Hematopoietic multipotent progenitor cell treated with erythropoietin and hydrocortisone succinate and interleukin-3 and kit ligand, for 8 days (in vitro differentiated cells): ENCODE results near the gene AP2B1.
"Not testable (repeated sequence)": the region's sequence is repeated elsewhere in the genome, so short reads cannot be mapped to it uniquely, and the experiment has no call there.

ENCODE experiments used
- DNase-seq: peaks from one replicate; pipeline ENCODE4 v3.0.0-alpha.2; 2015

AP2B1 gene

DNA sequence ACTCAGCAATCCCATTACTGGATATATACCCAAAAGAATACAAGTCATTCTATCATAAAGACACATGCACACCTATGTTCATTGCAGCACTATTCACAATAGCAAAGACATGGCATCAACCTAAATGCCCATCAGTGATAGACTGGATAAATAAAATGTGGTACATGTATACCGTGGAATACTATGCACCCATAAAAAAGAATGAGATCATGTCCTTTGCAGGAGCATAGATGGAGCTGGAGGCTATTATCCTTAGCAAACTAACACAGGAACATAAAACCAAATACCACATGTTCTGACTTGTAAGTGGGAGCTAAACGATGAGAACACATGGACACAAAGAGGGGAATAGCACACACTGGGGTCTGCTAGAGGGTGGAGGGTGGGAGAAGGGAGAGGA is 116.2 kb downstream of the AP2B1 start:
- not testable (repeated sequence) for DNase-seq

DNA sequence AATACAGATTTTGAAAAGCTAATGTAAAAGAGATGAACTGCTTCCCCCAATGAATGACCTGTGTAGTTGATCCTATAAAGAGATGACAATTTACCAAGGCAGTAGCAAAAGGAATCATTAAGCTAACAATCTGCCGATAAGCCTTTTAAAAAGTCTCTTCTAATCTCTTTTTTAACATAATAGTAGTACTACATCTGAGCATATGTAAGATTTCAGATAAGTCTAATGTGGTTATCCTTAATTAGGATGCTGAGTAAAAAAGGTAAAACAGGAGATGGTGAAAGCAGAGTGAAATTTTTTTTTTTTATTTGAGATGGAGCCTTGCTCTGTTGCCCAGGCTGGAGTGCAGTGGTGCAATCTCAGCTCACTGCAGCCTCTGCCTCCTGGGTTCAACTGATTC is 118.1 kb downstream of the AP2B1 start:
- DNase-seq = no peak

DNA sequence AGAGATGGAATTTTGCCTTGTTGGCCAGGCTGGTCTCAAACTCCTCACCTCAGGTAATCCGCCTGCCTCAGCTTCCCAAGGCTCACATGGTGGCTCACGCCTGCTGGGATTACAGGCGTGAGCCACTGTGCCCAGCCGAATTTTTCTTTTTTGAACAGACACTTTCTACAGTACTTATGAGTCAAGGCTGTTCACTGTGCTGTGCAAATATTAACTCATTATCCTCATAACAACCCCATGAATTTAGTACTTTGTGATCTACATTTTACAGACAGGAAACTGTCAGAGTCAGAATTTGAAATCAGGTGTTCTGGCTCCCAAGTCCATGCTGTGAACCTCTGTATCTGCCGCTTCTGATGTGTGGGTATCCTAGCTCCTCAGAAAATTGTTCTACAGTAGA is 118.6 kb downstream of the AP2B1 start:
- DNase-seq = no peak

DNA sequence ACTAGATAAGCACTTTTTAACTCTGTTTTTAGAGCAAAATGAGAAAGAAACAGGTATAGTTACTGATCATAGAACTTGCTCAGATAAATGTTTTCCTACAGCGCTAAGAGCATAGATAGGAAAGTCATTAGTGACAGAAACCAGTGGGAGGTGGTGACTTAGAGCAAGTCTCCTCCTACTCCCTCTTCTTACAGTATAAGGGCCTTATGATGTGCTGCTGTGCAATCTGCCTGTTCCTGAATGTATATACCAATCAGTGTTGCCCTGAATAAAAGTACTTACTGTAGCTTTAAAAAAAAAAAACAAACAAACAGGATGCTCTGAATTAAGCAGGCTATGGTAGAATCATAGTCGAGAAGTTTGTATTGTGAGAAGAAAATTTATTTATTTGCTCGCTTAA is 121.0 kb downstream of the AP2B1 start:
- no peak for DNase-seq

DNA sequence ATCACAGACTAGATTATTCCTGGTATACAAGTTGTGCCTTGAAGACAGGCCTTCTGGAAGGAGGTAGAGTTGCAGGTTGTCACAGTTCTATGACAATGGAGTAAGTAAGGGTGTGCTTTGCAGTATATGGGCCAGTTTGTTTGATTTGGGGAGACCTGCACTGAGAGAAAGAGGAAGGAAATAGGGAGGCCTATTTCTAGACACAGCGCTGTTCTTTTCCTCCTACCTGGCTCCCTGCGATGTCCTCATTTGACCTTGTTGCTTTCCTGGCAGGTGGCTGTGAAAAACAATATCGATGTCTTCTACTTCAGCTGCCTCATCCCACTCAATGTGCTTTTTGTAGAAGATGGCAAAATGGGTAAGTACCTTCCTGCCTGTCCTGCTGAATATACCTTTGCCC is 121.8 kb downstream of the AP2B1 start:
- DNase-seq = no peak

DNA sequence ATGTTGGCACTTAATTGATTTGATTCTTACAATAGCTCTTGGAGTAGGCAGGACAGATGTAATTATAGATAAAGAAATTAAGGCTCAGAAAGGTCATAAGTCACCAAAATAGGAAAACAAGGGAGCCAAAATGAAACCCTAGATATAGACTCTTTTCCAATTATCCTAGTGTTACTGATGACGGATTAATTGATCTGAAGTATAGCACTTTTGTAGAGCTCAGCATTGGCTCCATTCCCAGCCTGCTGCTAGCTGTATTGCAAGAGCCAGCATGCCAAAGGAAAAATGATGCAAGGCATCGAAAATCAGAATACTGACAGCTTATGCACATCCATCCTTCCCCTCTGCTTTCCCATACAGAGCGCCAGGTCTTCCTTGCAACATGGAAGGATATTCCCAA is 122.8 kb downstream of the AP2B1 start:
- no peak for DNase-seq

DNA sequence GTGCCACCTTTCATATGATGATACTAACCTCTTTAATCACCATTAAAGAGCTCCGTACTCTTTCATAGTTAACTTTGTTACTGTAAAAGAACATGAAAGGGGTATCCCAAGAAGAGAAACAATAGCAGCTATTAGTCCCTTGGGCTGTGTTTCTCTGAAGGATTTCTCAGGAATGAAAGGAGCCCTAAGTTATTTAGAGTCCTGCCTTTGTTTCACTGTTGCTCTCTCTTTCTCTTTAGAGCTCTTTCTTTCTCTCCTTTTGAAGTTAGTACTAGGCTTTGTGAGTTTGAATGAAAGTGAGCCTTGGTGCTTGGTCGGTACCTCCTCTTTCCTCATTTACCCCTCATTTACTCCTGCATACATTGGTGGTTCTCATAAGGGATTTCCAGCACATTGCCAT is 123.8 kb downstream of the AP2B1 start:
- no peak for DNase-seq

DNA sequence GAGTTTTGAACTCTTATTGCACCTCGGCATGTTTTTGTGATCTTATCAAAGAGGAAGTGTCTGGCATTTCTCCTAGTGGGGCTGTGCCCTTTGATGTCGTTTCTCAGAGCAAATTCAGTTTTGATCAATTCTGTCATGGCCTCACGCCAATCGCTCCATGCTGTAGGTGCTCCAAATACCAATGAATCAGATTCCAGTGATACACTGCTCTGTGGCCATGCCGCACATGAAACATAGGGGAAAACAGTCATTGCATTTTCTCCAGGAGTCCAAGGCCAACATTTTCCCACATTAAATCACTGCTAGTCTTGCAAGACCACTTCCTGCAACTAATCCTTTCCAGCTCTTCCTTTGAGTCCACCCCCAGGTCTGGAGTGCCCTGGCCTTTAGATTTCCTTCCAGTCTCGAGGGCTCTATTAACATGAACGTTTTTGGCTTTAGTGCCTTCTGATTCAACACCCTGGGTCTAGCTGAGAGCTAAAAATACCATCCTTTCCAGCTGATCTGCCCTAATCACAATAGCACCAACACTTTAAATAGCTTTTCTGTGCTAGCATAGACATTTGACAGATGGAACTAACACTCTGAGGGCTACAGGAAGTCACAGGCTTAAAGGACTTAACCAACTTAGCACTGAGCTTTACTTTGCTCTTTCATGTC is 126.1 kb downstream of the AP2B1 start:
- DNase-seq = no peak

DNA sequence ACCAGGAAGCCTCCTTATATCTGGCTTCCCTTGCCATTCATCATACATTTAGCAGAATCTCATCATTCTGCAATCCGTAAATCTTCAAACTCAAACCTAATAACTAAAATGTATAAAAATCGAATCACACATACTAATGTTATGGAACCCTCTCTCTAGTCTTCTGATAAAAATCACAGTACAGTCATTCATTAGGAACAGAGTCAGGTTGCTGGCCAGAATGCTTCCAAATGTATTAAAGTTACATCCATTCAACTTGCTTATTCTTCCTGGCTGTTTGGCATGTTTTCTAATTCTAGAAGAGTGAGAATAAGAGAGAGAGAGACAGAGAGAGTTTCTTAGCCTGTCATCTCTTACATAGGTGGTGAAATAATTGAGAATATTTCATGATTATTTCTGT is 127.9 kb downstream of the AP2B1 start:
- DNase-seq = no peak

DNA sequence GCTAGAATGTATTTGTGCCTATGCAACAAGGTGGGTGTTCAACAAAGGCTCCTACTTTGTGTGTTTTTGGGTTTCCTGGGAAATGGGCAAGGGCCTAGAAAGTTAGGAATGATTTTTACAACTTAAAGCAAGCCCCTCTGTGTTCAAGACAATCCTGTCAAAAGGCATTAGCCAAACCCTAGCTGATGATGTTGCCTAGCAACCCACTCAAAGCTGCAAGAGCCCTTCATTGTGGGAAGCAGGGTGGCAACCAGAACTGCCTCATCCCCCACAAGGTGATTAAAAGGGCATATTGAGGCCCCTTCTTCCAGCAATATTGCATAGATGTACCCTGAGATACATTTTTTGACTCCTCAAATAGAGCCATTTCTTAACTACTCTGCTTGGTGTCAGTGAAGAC is 128.3 kb downstream of the AP2B1 start:
- no peak for DNase-seq

DNA sequence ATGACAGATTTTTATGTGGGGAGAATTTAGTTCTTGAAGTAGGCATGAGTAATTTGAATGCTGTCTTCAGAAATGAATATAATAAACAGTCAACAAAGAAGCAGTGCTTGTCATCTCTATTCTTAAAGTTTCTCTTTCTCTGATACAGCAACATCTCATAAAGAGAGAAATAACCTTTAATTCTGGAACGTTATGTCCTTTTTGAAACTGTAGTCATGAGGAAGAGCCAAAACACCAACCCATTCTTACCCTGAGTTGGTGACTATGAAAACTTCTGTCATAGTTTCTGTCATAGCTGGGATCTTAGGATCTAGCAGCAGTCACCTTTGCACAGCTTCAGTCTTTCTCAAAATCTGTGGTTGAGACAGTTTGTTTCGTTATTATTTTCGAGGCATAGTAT is 129.1 kb downstream of the AP2B1 start:
- DNase-seq = no peak

DNA sequence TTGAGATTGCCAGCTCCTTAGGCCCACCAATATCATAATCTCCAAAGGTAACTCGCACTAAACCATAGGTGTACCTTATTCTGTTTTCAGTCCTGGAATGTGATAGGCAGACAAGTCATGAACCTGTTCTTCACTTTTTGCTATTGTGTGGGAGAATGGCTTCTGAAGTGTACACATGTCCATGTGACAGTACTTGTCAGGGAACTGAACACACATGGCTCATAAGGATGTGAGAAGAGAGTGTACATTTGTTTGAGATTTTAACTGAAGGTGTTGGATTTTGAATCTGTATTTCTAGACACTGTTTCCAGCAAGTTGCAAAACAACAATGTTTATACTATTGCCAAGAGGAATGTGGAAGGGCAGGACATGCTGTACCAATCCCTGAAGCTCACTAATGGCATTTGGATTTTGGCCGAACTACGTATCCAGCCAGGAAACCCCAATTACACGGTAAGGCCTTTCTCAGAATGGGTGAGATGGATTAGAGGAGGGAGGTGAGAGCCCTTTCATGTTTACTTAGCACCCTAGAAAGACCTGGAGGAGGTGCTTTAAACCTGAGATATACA is 129.9 kb downstream of the AP2B1 start:
- no peak for DNase-seq

DNA sequence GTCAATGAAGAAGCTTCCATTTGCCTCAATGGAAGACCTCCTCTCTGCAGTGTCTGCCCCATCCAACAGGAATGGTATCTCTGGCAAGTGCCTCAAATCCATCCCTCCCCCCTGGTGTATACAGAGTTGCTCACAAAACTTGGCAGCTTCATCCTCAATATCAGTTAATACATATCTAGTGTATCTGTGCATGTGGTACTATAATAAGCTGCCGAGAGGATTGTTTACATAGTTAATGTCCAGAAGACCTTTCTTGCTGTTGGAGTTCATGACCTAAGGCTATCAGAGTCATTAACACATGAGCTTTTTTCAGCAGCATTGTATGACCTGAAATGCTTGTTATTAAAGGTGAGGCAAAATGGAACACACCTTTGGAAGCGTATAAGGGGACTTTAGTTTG is 130.4 kb downstream of the AP2B1 start:
- DNase-seq = no peak

DNA sequence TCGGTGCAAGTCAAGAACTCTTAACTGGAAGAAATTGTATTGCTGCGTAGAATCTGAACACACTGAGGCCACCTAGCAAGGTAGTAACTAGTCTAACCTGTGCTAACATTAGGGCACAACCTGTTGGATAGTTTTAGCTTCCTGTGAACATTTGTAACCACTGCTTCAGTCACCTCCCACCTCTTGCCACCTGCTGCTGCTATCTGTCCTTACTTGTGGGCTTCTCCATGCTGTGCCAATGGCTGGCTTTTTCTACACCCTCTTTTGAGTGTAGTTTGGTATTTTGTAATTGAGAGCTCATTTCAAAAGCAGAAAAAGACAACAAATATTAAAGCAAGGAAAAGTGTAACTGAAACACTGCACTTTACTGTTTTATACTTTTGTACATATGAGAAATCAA is 136.6 kb downstream of the AP2B1 start:
- no peak for DNase-seq

DNA sequence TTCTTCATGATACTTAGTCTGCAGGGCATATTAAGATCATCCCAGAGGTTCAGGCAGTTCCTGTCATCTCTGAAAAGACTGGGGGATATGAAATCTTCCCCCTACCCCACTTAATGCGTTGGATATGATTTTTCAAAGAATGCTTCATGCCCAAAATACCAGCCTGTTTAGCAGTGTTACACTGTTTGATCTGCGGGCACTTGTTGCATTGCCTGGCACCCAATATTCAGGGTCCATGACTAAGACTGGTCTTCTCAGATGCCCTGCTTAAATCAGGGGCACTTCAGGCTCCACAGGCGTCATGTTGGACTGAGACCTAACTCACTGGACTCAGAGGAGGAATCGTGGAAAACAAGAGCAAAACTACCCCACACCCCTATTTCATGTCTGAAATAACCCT is 137.9 kb downstream of the AP2B1 start:
- DNase-seq = no peak

DNA sequence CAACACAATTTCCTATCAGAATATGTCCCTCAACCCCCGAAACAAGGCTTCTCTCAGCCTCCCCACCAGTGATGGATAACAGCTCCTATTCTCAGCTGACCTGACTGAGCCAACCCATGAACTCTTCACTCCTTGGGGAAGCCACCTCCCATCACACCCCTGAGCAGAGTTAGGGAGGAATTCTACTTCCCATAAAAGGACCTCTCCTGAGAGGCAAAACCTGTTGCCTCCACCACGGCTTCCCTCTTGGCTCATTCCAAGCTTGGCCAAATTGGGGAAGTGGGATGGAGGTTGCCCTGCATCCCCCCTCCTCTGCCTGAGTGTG is 138.6 kb downstream of the AP2B1 start:
- DNase-seq = no peak

DNA sequence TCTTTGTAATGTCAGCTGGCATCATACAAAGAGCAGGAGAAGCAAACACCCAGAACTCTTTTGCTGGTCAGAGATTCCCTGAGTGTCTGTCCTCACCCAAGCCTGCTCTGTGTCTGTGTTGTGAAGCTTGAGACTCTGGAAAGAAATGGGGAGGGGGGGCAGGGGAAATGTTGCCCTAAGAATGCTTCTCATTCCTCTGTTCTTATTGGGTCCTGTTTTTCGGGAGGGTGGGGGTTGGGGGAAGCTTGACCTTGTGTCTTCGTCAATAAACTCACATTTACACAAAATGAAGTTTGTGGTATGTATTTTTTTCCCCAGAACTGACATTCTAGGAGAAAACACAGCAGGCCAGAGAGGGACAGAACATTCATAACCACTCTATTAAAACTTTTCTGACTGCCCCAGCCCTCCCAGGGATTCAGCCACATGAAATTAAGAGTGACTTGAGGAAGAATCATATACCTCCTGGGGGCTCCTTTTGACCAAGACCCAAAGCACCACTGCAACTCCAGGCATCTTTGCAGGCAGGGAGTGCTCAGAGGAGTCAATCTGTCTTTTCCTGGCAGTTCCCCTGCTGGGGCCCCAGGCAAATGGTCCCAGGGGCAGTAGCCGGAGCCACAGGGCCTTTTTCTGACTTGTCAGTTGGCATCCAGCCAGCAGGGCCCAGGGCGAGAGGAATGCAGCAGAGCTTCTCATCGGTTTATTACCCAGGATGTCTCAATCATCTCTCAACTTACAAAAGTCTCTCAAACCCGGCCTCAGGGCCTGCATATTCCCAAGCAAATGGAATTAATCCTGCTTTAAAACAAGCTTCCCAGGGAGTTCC is 139.2 kb downstream of the AP2B1 start:
- DNase-seq = no peak

DNA sequence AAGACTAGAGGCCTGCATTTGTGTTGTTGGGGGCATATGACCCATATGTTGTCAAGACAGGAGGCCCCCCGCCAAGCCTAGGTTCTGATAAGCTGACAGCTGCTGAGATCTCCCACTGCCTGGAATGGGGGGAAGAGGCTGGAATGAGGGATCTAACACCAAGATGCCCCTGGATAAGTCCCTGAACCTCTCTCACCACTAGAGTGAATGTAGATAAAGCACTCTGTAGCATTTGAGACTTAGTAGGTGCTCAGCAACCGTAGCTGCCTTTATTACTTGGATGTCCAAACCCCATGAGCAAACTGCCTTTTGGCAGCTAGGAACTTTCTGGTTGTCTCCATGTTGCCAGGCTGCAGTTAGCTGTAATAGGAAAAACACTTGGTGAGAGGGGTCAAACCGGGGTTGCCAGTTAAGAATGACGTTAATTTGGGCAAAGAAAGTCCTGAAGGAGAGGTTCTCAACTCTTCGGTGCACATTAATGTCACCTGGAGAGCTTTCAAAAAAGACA is 139.9 kb downstream of the AP2B1 start:
- DNase-seq = no peak

DNA sequence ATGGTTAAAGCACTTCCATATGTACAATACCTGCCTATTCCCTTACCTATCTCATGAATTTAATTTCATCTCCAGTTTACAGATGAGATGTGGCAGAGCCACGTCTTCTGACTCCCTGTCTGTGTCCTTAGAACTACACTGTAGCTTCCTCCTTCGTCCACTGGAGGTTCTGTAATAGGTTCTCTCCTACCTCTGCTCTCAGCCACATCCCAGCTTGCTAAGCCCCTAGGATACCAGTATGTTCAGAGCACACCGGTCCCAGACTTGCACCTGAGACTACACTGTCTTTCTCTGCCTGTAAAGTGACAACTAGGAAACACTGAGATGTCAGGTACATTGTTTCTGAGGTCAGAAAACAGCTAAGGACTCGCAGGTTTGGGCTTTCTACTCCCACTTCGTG is 140.5 kb downstream of the AP2B1 start:
- DNase-seq = no peak

DNA sequence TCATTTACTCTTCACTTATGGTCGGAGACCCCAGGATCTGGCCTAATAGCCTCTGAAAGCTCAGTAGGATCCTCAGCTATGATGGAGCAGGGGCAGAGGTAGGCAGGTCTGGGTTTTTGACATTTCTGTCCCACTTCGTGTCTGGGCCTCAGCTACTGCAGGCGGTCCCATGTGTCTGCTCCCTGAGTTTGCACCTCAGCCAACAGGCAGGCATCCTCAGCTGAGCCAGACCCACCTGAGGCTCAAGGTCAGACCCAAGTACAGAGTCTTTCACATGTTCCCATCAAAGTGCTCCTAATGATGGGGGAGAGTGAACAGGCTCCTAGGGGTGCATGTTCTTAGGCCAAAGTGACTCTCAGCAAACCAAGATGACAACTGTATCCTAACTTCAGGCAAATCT is 141.4 kb downstream of the AP2B1 start:
- no peak for DNase-seq

DNA sequence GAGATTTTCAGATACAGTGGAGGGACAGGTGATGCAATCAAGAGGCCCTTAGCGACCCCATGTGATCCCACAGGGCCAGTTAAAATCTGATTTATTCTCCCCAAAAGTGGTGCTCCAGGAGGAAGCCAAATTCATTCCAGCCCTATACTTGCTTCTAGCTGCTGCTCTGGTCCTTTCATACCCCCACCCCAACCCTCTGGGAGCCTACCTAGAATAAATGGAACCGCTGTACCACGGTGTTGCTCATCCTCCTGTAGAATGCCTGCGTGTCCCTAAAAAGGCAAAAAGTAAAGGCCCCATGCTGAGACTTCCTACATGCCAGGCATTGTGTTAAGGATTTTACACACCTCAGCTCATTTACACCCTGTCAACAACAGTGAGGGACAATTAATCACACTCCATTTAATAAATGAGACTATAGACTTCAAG is 142.3 kb downstream of the AP2B1 start:
- DNase-seq = no peak

DNA sequence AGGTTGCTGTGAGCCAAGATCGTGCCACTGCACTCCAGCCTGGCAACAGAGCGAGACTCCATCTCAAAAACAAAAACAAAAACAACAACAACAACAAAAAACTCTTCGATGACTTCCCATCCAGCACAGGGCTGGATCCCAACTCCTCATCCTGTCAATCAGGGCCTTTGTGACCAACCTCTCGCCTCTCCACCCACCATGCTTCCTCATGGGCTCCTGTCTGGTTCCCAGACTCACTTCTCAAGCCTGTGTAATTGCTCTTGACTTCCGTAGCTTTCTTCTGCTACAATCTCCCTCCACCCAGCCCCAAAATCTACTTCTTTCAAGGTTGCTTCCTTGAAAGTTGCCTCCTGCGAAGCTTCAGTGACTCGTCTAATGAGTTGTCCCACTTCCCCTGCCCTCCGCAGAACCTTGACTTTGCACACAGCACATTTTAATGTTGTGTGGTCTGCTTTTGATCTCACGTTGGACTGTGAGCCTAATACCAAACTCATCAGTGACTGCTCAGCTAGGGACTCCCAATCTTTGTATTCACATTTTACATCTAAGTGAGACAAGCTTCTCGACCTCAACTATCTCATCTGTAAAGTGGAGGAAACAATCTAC is 143.4 kb downstream of the AP2B1 start:
- DNase-seq = no peak

DNA sequence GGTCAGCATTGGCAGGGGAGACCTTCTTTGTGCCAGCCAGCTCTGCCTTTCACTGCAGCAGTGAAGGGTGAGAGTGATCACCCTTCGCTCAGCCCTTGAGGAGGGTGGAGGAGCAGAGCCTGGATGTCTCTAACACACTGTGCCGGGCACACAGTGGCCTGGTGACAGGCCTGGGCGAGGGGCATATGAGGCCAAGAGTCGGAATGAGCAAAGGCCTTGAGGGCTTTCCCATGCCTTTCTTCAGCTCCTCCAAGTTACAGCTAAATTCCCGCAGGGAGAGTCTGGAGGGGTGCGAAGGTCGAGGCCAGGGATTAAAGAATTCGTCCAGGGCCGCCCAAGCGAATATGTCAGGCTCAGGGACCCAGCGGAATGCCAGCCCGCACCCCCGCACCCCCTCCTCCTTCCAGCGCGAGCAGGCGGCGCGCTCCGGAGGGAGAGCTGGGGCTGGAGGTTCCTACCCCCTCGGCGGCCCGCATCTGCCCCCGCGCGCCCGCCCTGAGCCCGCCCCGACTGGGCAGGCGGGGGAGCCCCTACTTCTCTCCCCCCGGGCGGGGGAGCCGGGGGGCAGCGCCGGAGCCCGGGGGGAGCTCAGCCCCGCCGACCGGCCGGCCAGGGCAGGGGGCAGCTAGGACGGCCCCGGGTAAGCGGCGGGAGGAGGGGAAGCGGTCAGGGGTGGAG is 144.3 kb downstream of the AP2B1 start, which contains the start of gene RASL10B:
RASL10B (plus strand) TSS at position 401 of the 678 bp plus-strand sequence. CDS start 3,546 bp downstream, outside the sequence.
- peak; percentile 6 for DNase-seq
